Stimulated activated memory B cell treated with anti-CD40 and anti-IgM and Interleukin-4, amounts not matched to agents 10 μg/mL and 1 μg/mL and 100 μg/mL, for 72 hours (primary cell): Measurements from ENCODE around the gene CCDC187.
"Not testable (repeated sequence)": the region's sequence is repeated elsewhere in the genome, so short reads cannot be mapped to it uniquely, and the experiment has no call there.

Source experiments
- ATAC-seq: fragments of 150-1000 bp; cut with Tn5 transposase; 2 replicates; pipeline ENCODE4 v1.10.0; 2021
- H3K27ac Mint-ChIP-seq: one replicate; pipeline ENCODE4 v1.8.0; 2022; ENCODE audit warnings: mild to moderate bottlenecking, mixed read lengths
- H3K27me3 Mint-ChIP-seq: one replicate; pipeline ENCODE4 v1.8.0; 2022; ENCODE audit warnings: mixed read lengths
- H3K36me3 Mint-ChIP-seq: one replicate; pipeline ENCODE4 v1.8.0; 2022; ENCODE audit warnings: mixed read lengths
- H3K4me1 Mint-ChIP-seq: one replicate; pipeline ENCODE4 v1.8.0; 2022; ENCODE audit warnings: mixed read lengths
- H3K4me3 Mint-ChIP-seq: one replicate; pipeline ENCODE4 v1.8.0; 2022; ENCODE audit warnings: mild to moderate bottlenecking, moderate library complexity, mixed read lengths
- H3K9me3 Mint-ChIP-seq: one replicate; pipeline ENCODE4 v1.8.0; 2022; ENCODE audit warnings: mixed read lengths

Gene CCDC187

DNA sequence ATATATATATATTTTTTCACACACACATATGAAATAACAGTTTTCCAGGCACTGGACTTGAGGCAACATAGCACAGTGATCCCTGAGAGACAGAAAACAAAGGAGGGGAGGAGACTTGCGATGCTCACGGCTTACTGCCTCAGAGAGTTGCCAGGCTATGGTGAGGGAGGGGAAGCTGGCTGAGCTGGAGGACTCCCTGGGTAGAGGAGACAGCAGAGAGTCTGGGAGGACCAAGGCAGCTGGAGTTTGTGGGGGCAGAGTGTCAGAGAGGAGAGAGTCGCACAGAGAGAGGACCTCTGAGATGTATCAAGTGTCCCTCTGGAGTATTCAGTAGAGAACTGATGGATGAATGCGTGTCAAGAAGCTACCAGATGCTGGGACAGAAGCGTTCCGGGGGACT is 35.2 kb downstream of the CCDC187 start:
- Mint-ChIP-seq H3K27ac (no peak overlapping the region), H3K36me3 (no peaks in the 10 kb centered on the region), H3K27me3 (peaks cover 27% of the 10 kb centered on the region), H3K4me3 (no peak overlapping the region), H3K4me1 (peaks cover 14% of the 10 kb centered on the region), H3K9me3 (no peaks in the 10 kb centered on the region)
- no peak for ATAC-seq

DNA sequence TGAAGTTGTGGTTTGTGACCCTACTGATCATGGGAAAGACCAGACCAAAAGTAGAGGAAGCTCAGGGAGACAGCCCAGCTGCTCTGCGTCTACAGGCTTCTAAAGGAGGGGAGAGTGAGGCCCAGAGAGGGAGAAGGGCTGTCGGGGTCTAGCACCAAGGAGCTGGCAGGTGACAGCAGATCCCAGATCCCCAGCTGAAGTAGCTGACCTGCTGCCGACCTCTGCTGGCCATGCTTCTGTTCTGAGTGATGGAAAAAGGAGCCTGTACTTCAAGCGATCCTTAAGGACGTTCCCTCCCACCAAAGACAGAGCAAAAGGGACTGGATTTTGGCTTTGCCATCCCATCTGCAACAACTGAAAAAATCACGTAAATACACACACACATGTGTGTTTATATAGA is 35.6 kb downstream of the CCDC187 start:
- no peaks in the 10 kb centered on the region for H3K36me3 Mint-ChIP-seq
- peaks cover 27% of the 10 kb centered on the region for H3K27me3 Mint-ChIP-seq
- peak overlapping the region; percentile 81 for H3K4me3 Mint-ChIP-seq
- no peak overlapping the region for H3K27ac Mint-ChIP-seq
- H3K4me1 Mint-ChIP-seq: peaks cover 14% of the 10 kb centered on the region
- no peak for ATAC-seq
- no peaks in the 10 kb centered on the region for H3K9me3 Mint-ChIP-seq

DNA sequence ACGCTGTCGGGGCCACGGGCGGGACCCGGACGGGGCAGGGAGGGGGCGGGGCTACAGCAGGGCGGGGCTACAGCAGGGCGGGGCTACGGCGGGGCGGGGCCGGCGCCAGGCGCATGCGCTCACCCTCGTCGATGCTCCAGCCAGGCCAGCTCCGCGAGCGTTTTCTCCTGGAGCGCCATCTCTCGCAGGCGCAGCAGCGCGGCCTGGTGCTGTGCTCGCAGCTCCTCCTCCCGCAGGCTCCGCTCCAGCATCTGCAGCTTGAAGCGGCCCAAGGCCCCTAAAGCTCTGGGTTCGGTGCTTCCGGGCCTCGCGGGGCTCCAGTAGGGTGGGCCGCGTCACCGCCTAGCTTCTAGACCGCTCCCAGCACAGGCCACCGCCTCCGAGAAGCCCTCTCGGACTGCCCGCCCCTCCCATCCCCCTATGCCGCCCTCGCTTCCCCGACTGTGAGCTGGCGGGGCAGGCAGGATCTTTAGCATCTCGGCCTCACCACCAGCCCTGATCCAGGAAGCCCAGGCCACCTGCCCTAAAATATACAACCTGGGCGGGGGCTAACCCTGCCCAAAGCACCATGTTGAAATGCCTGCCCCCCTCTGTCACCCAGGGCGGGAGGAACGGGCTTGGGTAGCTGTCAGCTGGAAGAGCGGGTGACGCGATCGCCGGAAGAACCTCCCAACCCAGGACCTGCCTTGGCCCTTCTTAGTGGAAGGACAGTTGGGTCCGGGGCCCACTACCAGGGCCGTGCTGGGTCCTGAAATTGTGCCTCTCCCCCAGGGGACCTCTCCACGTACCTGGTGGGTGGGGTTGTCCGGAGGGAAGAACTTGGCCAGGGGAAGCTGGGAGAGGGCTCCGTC is 36.4 kb downstream of the CCDC187 start:
- peak; percentile 90 for ATAC-seq
- Mint-ChIP-seq H3K4me3 (peak overlapping the region; percentile 81), H3K36me3 (no peaks in the 10 kb centered on the region), H3K27ac (peak overlapping the region; percentile 73), H3K27me3 (peaks cover 27% of the 10 kb centered on the region), H3K9me3 (no peaks in the 10 kb centered on the region), H3K4me1 (peaks cover 14% of the 10 kb centered on the region)

DNA sequence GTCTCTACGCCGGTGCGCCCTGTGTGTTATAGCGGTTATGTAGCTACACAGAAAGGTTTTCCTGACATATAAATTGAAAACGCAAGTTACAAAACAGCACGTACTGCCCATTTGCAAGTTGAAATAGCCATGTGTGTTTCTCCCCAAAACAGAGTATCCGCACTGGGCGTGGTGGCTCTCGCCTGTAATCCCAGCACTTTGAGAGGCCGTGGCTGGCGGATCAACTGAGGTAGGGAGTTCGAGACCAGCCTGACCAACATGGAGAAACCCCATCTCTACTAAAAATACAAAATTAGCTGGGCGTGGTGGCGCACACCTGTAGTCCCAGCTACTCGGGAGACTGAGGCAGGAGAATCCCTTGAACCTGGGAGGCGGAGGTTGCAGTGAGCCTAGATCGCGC is 37.3 kb downstream of the CCDC187 start:
- H3K27me3 Mint-ChIP-seq: peaks cover 27% of the 10 kb centered on the region
- not testable (repeated sequence) for H3K36me3 Mint-ChIP-seq, ATAC-seq, H3K9me3 Mint-ChIP-seq
- H3K27ac Mint-ChIP-seq: peak overlapping the region; percentile 73
- H3K4me1 Mint-ChIP-seq: peaks cover 14% of the 10 kb centered on the region
- H3K4me3 Mint-ChIP-seq: peak overlapping the region; percentile 76

DNA sequence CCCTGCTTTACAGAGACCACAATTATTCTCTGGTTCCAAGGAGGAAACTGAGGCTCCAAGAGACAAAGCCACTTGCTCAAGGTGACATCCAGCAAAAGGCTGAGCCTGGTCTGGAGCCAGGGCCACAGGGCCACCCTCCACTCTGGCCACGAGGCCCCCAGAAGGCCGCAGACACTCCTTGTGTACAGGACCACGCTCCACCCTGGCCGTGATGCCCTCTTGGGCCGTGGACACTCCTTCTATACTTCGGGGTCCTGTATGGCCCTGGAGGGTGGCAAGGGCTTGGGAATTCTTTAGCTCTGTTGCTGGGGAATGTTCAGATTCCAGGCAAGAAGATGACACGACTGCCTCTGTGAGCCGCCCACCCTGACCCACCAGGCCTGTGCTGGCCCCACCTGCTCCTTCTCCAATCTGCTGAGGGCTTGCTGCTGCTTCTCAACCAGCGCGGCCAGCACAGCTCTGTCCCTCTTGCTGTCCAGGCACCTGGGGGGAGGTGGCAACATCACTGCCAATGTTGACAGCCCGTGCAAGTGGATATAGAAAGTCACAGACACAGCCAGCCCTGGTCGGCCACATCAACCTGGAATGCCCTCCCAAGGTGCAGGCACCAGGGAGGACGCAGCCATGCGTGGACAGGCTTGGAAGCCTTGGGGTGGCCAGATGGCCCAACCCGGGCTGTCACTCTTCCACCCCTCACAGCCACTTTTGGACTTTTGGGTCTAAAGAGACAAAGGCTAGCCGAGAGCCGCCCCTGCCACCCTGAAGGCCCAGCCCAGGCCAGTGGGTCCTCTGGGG is 38.1 kb downstream of the CCDC187 start:
- peak overlapping the region; percentile 22 for H3K27ac Mint-ChIP-seq
- no peak for ATAC-seq
- no peak overlapping the region for H3K4me3 Mint-ChIP-seq
- peaks cover 14% of the 10 kb centered on the region for H3K4me1 Mint-ChIP-seq
- H3K27me3 Mint-ChIP-seq: peaks cover 33% of the 10 kb centered on the region
- no peaks in the 10 kb centered on the region for H3K36me3 Mint-ChIP-seq
- H3K9me3 Mint-ChIP-seq: no peaks in the 10 kb centered on the region

DNA sequence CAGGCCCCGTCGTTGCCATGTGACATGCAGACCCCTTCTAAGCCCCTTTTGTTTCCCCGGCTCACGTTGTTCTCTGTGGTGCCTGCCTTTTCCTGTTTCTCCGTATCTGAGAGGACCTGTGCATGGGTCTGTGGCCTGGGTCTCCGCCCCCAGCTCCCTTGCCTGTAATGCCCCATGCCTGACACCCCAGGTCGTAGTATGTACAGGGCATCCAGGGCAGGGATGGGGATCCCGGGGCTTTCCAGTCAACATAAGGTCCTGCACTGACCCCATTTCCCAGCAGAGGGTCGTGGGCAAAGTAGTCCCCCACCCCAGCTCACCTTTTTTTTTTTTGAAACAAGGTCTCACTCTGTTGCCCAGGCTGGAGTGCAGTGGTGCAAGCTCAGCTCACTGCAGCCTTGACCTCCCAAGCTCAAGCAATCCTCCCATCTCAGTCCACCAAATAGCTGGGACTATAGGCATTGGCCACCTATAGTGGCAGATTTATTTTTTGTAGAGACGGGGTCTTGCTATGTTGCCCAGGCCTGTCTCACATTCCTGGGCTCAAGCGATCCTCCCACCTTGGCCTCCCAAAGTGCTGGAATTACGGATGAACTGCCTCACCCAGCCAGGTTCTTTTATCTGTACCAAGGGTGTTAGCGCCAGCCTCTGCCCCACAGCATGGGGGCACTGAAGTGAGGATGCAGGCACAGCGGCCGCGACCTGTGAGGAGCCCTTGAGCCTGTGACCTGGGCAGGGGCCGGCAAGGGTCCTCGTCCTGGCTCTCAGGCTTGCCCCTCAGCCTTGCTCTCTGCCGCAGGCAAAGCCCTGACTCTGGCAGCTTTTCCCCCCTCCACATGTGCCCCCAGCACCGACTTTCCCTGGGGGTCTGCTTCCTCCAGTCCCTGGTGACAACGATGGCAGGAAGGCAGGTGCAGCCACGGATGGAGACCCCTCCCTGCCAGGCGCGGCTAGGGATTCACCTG is 39.2 kb downstream of the CCDC187 start:
- no peaks in the 10 kb centered on the region for H3K9me3 Mint-ChIP-seq
- peak overlapping the region; percentile 22 for H3K27ac Mint-ChIP-seq
- peaks cover 14% of the 10 kb centered on the region for H3K4me1 Mint-ChIP-seq
- peaks cover 40% of the 10 kb centered on the region for H3K27me3 Mint-ChIP-seq
- no peaks in the 10 kb centered on the region for H3K36me3 Mint-ChIP-seq
- ATAC-seq: no peak
- H3K4me3 Mint-ChIP-seq: no peak overlapping the region

DNA sequence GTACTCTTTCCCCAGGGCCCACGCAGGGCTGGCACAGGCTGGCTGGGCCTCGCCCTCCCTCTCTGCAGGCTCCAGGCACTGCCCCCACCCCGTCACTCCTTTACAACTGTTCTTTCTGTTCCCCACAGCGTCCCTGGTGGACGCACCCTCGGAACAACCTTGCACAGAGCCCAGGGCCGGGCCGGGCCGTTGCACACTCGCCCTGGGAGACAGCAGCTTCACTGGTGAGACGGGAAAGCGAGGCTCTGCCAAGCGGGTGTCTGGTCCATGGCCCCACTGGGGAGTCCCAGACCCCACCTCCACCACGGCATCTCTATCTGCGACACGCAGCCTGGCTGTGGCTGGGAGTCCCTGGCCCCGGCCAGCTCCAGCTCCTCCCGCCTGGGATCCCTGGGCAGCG is 39.9 kb downstream of the CCDC187 start:
- H3K9me3 Mint-ChIP-seq: no peaks in the 10 kb centered on the region
- peak overlapping the region; percentile 22 for H3K27ac Mint-ChIP-seq
- H3K4me1 Mint-ChIP-seq: peaks cover 14% of the 10 kb centered on the region
- no peak for ATAC-seq
- no peaks in the 10 kb centered on the region for H3K36me3 Mint-ChIP-seq
- H3K27me3 Mint-ChIP-seq: peaks cover 42% of the 10 kb centered on the region
- no peak overlapping the region for H3K4me3 Mint-ChIP-seq

DNA sequence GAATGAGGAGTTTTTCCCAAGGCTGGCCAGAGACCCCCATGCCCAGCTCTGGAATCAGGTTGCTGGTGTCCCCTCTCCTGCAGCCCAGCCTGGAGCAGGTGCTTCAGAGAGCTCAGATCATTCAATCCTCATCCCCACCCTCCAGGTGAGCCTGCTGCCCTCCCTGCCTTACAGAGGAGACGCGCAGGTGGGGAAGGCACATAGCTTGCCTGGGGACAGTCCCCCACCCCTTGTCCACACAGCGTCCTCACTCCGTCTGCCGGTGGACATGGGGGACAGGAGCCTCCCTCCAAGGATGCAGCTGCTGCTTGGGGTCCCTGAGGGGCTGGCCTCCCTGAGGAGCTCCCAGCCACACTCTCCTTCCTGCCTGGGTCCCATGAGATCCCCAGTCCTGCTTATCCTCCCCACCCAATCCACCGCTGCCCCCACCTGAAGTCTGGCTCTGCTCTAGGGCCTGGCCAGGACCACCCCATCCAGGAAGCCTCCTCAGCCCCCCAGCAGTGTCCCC is 41.2 kb downstream of the CCDC187 start:
- no peaks in the 10 kb centered on the region for H3K36me3 Mint-ChIP-seq
- no peak overlapping the region for H3K27ac Mint-ChIP-seq
- H3K4me1 Mint-ChIP-seq: peaks cover 9% of the 10 kb centered on the region
- H3K27me3 Mint-ChIP-seq: peaks cover 41% of the 10 kb centered on the region
- no peak overlapping the region for H3K4me3 Mint-ChIP-seq
- H3K9me3 Mint-ChIP-seq: no peaks in the 10 kb centered on the region
- no peak for ATAC-seq

DNA sequence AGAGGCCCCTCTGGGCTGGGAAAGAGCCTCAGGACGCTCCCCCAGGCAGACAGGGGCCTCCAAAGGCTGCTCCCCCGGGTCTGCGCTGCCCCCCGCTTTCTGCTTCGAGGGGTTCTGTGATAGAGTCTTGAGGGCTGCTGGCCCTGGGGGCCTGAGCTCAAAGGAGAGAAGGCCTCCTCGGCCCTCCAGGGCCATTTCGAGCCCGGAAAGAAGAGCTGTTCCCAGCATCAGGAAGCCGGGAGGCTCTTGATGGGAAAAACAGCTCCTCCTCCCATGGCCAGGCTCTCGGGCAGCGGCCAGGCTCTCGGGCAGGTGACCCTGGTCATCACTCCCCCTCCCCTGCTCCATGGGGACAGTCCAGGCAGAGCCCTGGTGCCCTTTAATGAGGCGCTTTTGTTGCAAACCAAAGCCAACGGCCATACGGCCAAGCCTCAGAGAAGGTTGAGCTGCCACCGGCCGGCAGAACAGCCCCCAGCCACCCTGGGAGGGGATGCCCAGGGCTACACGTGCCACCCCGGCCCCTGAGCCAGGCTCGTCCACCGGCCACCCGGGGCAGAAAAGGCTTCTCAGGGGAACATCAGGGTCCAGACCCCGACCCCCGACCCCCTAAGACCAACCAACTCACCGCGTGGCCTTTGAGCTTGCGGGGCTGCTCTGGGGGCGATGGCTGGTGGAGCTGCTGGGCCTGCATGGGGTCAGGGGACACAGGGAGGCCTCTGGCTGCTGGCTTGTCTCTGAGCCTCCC is 42.0 kb downstream of the CCDC187 start:
- ATAC-seq: no peak
- Mint-ChIP-seq H3K27ac (no peak overlapping the region), H3K9me3 (no peaks in the 10 kb centered on the region), H3K4me3 (no peak overlapping the region), H3K27me3 (peaks cover 39% of the 10 kb centered on the region), H3K4me1 (peaks cover 5% of the 10 kb centered on the region), H3K36me3 (no peaks in the 10 kb centered on the region)

DNA sequence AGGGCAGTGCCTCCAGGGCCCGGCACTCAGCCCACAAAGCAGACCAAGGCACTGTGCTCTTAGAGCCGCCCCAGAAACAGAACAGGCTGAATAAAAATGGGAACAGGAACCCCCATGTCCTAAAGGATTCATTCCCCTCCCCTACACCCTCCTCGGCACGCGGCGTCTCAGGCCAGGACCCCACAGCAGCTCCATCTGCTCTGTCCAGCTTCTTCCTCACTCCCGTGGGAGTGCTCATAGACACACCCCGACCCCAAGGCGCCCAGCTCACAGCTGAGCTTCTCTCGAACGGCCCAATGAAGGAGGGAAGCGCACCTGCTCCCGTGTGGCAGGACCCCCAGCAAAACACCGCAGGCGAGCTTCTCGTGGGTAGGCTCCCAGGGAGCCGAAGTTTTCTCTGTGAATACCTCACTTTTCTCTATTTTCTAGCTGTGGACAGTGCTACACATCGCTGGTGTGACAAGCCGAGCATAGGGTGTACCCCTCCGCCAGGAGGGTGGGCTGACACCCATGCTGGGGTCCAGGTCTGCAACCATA is 42.9 kb downstream of the CCDC187 start:
- Mint-ChIP-seq H3K4me1 (no peaks in the 10 kb centered on the region), H3K27ac (no peak overlapping the region), H3K36me3 (no peaks in the 10 kb centered on the region), H3K27me3 (peaks cover 48% of the 10 kb centered on the region), H3K4me3 (no peak overlapping the region), H3K9me3 (no peaks in the 10 kb centered on the region)
- no peak for ATAC-seq

DNA sequence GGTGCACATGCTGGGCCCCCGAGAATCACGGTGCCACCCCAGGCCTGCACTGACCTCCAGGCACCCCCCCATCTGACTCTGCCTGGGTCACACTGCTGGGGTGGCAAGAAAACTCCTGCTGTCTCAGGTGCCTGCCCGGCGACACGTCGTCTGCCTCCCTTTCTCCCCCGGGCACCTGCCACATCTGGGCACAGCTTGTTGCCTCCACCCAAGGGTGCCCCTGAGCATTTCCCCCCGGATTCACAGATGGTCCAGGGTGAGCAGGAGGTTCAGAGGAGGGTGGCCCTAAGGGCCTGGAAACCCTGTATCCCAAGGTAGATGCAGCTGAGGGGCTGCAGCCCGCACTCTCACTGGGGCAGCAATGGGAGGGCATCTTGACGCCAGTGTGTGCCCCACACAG is 43.4 kb downstream of the CCDC187 start:
- peaks cover under 1% of the 10 kb centered on the region for H3K4me1 Mint-ChIP-seq
- H3K27me3 Mint-ChIP-seq: peaks cover 53% of the 10 kb centered on the region
- H3K4me3 Mint-ChIP-seq: no peak overlapping the region
- H3K36me3 Mint-ChIP-seq: no peaks in the 10 kb centered on the region
- H3K9me3 Mint-ChIP-seq: no peaks in the 10 kb centered on the region
- no peak for ATAC-seq
- H3K27ac Mint-ChIP-seq: no peak overlapping the region

DNA sequence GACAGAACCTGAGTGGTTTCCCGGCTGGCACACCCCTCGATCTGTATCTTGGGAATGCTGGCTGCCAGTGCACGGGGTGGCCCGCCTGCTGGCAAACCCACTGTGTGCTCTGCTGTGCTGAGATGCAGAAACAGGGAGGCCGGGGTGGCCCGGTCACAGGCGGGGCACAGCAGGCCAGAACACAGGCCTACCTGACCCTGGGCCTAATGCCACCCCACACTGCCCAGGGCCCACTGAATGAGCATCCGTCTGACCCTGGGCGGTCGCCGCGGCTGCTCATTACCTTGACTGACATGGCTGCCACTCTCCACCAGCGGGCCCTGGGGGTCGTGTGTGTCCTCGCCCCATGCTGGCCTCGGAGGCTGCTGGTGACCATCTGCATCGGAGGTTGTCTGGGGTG is 44.1 kb downstream of the CCDC187 start:
- no peak overlapping the region for H3K27ac Mint-ChIP-seq
- H3K4me1 Mint-ChIP-seq: peaks cover 8% of the 10 kb centered on the region
- peaks cover 59% of the 10 kb centered on the region for H3K27me3 Mint-ChIP-seq
- no peak for ATAC-seq
- H3K4me3 Mint-ChIP-seq: no peak overlapping the region
- H3K9me3 Mint-ChIP-seq: no peaks in the 10 kb centered on the region
- H3K36me3 Mint-ChIP-seq: no peaks in the 10 kb centered on the region

DNA sequence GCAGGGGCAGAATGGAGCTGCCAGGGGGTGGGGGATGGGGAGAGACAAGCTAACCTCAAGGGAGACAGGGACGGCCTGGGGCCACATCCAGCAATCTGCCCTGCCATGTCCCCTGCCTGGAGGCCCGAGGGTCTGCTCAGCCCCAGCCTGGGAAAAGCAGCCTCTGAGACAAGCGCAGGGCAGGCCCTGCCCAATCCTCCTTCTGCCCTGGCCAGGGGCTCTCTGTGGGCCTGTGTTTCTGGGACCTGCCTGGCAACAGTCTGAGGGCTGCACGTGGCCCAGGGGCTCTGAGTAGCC is 44.4 kb downstream of the CCDC187 start:
- no peak overlapping the region for H3K27ac Mint-ChIP-seq
- H3K27me3 Mint-ChIP-seq: peaks cover 59% of the 10 kb centered on the region
- ATAC-seq: no peak
- H3K9me3 Mint-ChIP-seq: no peaks in the 10 kb centered on the region
- H3K4me3 Mint-ChIP-seq: no peak overlapping the region
- no peaks in the 10 kb centered on the region for H3K36me3 Mint-ChIP-seq
- peaks cover 11% of the 10 kb centered on the region for H3K4me1 Mint-ChIP-seq

DNA sequence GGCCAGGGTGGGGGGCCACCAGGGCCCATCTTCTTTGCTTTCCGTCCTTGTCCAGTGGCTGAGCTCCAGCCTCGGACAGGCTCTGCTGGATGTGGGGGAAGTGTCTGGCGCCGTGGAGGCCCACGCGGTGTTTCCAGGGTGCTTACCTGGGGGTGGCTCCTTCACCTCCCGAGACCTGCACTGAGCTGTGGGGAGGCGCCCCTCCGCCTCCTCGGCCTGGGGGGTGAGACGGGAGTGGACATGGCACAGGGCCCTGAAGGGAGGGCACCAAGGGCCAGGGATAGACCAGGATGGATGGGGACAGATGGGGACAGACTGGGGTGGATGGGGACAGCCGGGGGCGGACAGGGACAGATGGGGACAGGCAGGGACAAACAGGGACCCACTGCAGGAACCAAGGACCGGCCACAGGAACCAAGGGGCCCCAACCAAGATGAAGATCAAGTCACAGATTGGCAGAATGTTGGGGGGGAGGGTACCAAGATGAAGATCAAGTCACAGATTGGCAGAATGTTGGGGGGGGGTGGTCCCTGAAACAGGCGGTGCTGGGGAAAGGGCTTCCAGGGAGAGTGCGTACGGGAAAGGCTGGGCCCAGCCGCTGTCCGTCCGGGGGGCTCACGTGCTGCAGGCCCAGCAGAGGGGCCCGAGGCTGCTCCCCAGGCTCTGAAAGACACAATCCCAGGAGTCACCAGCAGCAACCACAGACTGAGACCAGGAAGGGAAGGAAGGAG is 44.9 kb downstream of the CCDC187 start:
- no peaks in the 10 kb centered on the region for H3K9me3 Mint-ChIP-seq
- H3K4me1 Mint-ChIP-seq: peaks cover 11% of the 10 kb centered on the region
- peaks cover 57% of the 10 kb centered on the region for H3K27me3 Mint-ChIP-seq
- no peaks in the 10 kb centered on the region for H3K36me3 Mint-ChIP-seq
- no peak overlapping the region for H3K4me3 Mint-ChIP-seq
- ATAC-seq: no peak
- H3K27ac Mint-ChIP-seq: no peak overlapping the region
